KMS-11 (cell line): Measurements from ENCODE around the gene GFER.

Experiments
- H2AFZ ChIP-seq: fragments of 200-600 bp; sonication (generic); 2 replicates; pipeline ENCODE4 v1.6.1; 2016; ENCODE audit warnings: antibody characterized with exemption, mixed run types, low read depth
- H3K27ac ChIP-seq: fragments of 200-600 bp; sonication (generic); 2 replicates; pipeline ENCODE4 v1.6.1; 2016; ENCODE audit warnings: mild to moderate bottlenecking, mixed run types
- H3K27me3 ChIP-seq: fragments of 200-600 bp; sonication (generic); 2 replicates; pipeline ENCODE4 v1.6.1; 2017; ENCODE audit warnings: mild to moderate bottlenecking, low read depth, mixed run types, moderate library complexity; ENCODE audit not compliant: insufficient read depth
- H3K36me3 ChIP-seq: fragments of 200-600 bp; sonication (generic); 2 replicates; pipeline ENCODE4 v1.6.1; 2017; ENCODE audit warnings: mild to moderate bottlenecking, mixed run types; ENCODE audit not compliant: insufficient read depth
- H3K4me1 ChIP-seq: fragments of 200-600 bp; sonication (generic); 2 replicates; pipeline ENCODE4 v1.6.1; 2016; ENCODE audit warnings: mild to moderate bottlenecking, low read depth, mixed run types; ENCODE audit not compliant: poor library complexity, severe bottlenecking
- H3K4me2 ChIP-seq: fragments of 200-600 bp; sonication (generic); 2 replicates; pipeline ENCODE4 v1.7.0; 2016; ENCODE audit warnings: mild to moderate bottlenecking, mixed run types
- H3K4me3 ChIP-seq: fragments of 200-600 bp; sonication (generic); IDR thresholded peaks from 2 replicates; pipeline ENCODE4 v1.6.1; 2017; ENCODE audit warnings: low read depth, low read length, mixed read lengths; ENCODE audit not compliant: insufficient read depth
- H3K79me2 ChIP-seq: fragments of 200-600 bp; sonication (generic); 2 replicates; pipeline ENCODE4 v1.6.1; 2016; ENCODE audit warnings: low read depth, mixed run types; ENCODE audit not compliant: insufficient read depth
- H3K9ac ChIP-seq: fragments of 200-600 bp; sonication (generic); 2 replicates; pipeline ENCODE4 v1.6.1; 2016; ENCODE audit warnings: mild to moderate bottlenecking, mixed run types
- H4K20me1 ChIP-seq: fragments of 200-600 bp; sonication (generic); 2 replicates; pipeline ENCODE4 v1.6.1; 2016; ENCODE audit warnings: mild to moderate bottlenecking, mixed run types; ENCODE audit not compliant: insufficient read depth
- TF ChIP-seq, protein P1 (sequence below): fragments of 200-600 bp; sonication (generic); conservative IDR thresholded peaks from 2 replicates; pipeline ENCODE4 v1.6.1; 2017; ENCODE audit warnings: low read depth, mild to moderate bottlenecking, antibody characterized with exemption, low read length, moderate library complexity, mixed read lengths

Gene GFER

GRCh38 chr16:1992704-1993317, 8.8 kb downstream of the GFER start:
- no peaks in the 10 kb centered on the region for H3K36me3 ChIP-seq
- H3K27me3 ChIP-seq = peaks cover 5% of the 10 kb centered on the region
- H2AFZ ChIP-seq = peak overlapping the region; percentile 81; the same call in 1 of the 2 replicates
- no peak overlapping the region for H3K9ac ChIP-seq
- no peak overlapping the region for H3K4me3 ChIP-seq
- no peaks in the 10 kb centered on the region for H3K79me2 ChIP-seq
- TF ChIP-seq, protein P1, sequence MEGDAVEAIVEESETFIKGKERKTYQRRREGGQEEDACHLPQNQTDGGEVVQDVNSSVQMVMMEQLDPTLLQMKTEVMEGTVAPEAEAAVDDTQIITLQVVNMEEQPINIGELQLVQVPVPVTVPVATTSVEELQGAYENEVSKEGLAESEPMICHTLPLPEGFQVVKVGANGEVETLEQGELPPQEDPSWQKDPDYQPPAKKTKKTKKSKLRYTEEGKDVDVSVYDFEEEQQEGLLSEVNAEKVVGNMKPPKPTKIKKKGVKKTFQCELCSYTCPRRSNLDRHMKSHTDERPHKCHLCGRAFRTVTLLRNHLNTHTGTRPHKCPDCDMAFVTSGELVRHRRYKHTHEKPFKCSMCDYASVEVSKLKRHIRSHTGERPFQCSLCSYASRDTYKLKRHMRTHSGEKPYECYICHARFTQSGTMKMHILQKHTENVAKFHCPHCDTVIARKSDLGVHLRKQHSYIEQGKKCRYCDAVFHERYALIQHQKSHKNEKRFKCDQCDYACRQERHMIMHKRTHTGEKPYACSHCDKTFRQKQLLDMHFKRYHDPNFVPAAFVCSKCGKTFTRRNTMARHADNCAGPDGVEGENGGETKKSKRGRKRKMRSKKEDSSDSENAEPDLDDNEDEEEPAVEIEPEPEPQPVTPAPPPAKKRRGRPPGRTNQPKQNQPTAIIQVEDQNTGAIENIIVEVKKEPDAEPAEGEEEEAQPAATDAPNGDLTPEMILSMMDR = no peak
- peaks cover 23% of the 10 kb centered on the region for H3K4me1 ChIP-seq
- H3K27ac ChIP-seq = no peak overlapping the region
- H4K20me1 ChIP-seq = no peaks in the 10 kb centered on the region
- H3K4me2 ChIP-seq = no peak overlapping the region

DNA sequence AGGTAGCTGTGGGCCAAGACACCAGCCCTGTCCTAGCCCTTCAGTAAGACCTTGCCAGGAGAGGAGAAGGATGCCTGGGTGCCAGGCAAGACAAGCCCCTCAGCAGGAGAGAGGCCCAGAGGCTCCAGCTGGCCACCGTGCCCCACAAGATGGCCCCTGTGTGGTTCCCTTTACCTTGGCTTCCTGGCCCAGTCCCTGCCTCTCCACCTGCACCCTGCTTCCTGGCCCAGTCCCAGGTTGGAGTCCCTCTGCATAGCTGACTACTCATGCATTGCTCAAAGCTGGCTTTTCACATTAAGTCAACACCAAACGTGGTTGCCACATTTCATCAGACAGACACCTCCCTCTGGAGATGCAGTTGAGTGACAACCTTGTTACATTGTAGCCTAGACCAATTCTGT, 9.7 kb downstream of the GFER start:
- Histone ChIP-seq H3K79me2 (no peaks in the 10 kb centered on the region), H2AFZ (no peak overlapping the region), H3K36me3 (no peaks in the 10 kb centered on the region), H3K27me3 (peaks cover 5% of the 10 kb centered on the region), H3K4me1 (peaks cover 23% of the 10 kb centered on the region), H3K9ac (no peak overlapping the region), H3K4me2 (no peak overlapping the region), H3K4me3 (no peak overlapping the region), H3K27ac (no peak overlapping the region), H4K20me1 (no peaks in the 10 kb centered on the region)
- TF ChIP-seq, protein P1 = no peak

- Histone ChIP-seq H2AFZ (no peak overlapping the region), H4K20me1 (no peaks in the 10 kb centered on the region), H3K9ac (no peak overlapping the region), H3K4me3 (no peak overlapping the region), H3K27ac (no peak overlapping the region), H3K36me3 (no peaks in the 10 kb centered on the region), H3K4me1 (peaks cover 5% of the 10 kb centered on the region), H3K27me3 (no peaks in the 10 kb centered on the region), H3K4me2 (no peak overlapping the region), H3K79me2 (no peaks in the 10 kb centered on the region)
- TF ChIP-seq, protein P1 = no peak
Measured at GRCh38 chr16:1997494-1998359, 13.7 kb downstream of the GFER start.

GRCh38 chr16:1998360-1998835, 14.4 kb downstream of the GFER start:
- TF ChIP-seq, protein P1 = no peak
- Histone ChIP-seq H3K4me1 (peaks cover 3% of the 10 kb centered on the region), H4K20me1 (no peaks in the 10 kb centered on the region), H3K27ac (no peak overlapping the region), H3K4me3 (no peak overlapping the region), H3K27me3 (no peaks in the 10 kb centered on the region), H3K36me3 (no peaks in the 10 kb centered on the region), H2AFZ (no peak overlapping the region), H3K79me2 (0 out of 2 replicates have a peak, but pooled peaks cover 3% of the 10 kb centered on the region), H3K4me2 (no peak overlapping the region), H3K9ac (no peak overlapping the region)
